NCI-H748 (cell line): ENCODE results near the gene ANO6.
"Not testable (repeated sequence)": the region's sequence is repeated elsewhere in the genome, so short reads cannot be mapped to it uniquely, and the experiment has no call there.

Experiments
- DNase-seq: peaks from one replicate; lab custom pipeline; 2025; ENCODE audit not compliant: unreplicated experiment; lab: John Stamatoyannopoulos, UW

Gene ANO6

GRCh38 chr12:45397499-45397898, 181.6 kb downstream of the ANO6 start:
- DNase-seq: not testable (repeated sequence)

- DNase-seq: no peak
Observed at GRCh38 chr12:45398552-45398951, 182.7 kb downstream of the ANO6 start.

GRCh38 chr12:45400991-45401390, 185.1 kb downstream of the ANO6 start:
- no peak for DNase-seq

- peak; percentile 19 for DNase-seq
Observed at GRCh38 chr12:45402288-45402687, 186.4 kb downstream of the ANO6 start.

GRCh38 chr12:45406988-45407850, 191.3 kb downstream of the ANO6 start:
- no peak for DNase-seq

DNA sequence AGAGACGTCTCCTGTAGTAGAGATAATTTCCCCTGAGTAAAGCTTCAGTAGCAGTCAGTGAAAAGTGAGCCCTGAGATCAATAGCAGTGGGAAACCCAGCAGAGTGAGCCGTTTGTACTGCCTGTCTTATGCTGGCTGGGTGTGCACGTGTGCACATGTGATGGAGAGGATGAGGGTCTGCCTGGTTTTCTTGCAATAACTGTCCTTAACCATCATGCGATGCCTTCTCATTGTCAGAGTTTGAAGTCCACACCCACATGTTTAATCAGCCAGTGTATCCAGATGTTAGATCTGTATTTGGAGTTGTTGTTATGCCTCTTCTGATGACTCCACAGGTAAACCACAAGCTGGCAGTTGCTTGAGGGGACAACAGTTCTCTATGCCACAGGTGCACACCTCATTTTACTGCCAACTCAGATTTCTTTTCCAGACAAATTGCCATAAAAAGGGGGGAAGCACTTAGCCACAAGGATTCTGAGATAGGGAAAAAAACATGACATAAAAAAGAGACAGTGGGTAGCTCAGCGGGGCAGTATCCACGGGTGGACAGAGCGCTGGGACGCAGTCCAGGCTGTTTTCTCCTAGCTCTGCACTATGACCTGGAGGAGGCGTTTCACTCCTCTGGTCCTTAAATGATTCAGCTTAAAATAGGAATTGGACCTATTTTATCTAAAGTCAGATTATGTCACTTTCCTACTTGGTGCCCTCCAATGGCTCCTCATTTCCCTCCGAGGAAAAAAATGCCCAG, 192.3 kb downstream of the ANO6 start:
- no peak for DNase-seq

GRCh38 chr12:45408729-45409114, 192.8 kb downstream of the ANO6 start:
- DNase-seq: no peak

DNA sequence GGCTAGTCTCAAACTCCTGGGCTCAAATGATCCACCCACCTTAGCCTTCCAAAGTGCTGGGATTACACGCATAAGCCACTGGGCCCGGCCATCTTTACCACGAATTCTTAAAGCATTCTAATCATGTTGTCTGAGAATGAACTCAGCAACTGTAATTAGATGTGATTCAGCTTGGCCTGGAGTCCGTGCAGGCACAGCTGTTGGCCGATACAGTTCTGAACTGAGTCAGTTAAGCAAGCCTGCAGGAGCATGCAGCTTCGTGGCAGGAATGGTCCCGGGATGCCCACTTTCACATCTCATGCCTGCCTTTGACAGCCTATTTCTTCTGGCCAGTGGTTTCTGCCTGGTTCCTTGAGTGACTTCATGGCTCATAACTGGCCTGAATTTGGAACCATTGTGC, 194.1 kb downstream of the ANO6 start:
- DNase-seq: no peak

DNA sequence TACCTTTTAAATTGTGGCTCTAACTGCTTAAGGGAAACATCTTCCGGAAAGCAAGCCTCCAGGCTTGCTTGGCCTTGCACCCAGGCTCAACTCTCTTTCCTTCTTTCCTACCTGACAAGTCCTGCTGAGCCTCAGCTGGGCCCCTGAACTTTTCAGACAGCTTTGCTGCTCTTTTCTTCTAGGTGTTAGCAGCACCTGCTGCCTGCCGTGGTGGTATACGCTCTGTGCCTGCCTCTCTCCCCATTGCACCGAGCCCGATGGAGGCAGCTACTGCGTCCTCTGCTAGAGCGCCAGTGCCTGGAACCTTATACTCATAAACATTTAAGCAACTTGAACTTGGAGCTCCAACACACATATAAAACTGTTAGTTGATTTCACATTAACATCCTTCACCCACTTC, 195.7 kb downstream of the ANO6 start:
- no peak for DNase-seq

- DNase-seq: no peak
Observed at GRCh38 chr12:45415393-45415817, 199.5 kb downstream of the ANO6 start.

DNA sequence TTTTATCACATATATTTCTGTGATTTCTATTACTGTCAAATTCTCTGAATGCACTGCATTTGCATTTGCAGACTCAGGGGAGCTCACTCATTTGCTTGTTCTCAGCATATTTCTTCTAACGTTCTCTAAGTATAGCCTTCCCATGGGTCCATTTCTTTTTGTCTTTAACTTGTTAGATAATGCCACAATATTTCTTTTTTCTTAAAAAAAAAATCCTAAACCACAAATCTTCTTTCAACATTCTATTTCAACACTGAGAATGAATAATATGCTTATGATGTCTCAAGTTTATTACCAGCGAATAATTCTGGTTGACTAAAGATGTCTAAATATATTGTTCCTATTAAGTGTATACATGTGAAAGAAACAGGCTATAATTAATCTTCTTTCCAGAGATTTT, 200.2 kb downstream of the ANO6 start:
- no peak for DNase-seq

GRCh38 chr12:45418520-45418919, 202.6 kb downstream of the ANO6 start:
- DNase-seq: no peak

DNA sequence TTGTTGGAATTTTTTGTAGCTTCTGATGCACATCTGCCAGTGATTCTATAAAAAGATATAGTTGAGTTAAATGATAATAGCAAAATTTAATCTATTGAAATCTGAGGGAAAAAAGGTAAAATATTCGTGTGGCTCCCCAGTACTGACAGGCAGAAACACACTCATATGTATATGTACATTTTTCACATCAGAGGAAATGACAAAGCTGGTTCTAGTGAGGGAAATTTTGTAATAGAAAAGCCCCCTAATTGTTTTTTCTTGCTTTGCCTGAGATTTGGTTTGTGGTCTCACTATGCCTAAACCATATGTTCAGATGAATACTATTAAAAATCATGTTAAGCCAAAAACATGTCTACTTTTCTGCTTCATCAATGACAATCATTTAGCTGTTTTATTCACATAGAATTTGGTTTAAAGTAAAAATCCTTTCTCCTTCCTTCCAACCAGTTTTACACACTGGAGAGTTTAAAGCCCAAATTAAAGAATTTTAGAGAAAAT, 203.5 kb downstream of the ANO6 start:
- DNase-seq: no peak

DNA sequence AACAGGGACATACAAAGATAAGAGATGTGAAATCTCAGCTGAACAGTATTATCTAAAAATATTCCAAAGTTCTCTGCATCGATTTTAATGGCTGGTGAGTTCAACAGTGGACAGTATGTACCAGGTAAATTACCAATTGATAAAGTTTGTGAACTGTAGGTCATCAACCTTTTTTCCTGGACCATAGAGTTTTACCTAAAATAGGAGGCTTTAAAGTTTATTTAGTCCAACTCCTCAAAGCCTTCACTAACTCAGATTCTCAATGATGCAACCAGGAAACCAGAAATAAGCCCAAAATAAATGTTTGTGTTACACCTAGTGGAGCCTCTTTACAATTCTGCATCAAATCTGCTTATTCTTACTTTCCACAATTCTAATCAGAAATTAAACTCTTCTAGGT, 205.8 kb downstream of the ANO6 start:
- DNase-seq: no peak

- no peak for DNase-seq
Observed at GRCh38 chr12:45423931-45424330, 208.0 kb downstream of the ANO6 start.

GRCh38 chr12:45425426-45425825, 209.5 kb downstream of the ANO6 start:
- DNase-seq: no peak

- DNase-seq: no peak
Observed at GRCh38 chr12:45426294-45426693, 210.4 kb downstream of the ANO6 start.

- no peak for DNase-seq
Observed at GRCh38 chr12:45427042-45427441, 211.1 kb downstream of the ANO6 start.

GRCh38 chr12:45429831-45430230, 213.9 kb downstream of the ANO6 start:
- no peak for DNase-seq

- DNase-seq: no peak
Observed at GRCh38 chr12:45431126-45431525, 215.2 kb downstream of the ANO6 start.

DNA sequence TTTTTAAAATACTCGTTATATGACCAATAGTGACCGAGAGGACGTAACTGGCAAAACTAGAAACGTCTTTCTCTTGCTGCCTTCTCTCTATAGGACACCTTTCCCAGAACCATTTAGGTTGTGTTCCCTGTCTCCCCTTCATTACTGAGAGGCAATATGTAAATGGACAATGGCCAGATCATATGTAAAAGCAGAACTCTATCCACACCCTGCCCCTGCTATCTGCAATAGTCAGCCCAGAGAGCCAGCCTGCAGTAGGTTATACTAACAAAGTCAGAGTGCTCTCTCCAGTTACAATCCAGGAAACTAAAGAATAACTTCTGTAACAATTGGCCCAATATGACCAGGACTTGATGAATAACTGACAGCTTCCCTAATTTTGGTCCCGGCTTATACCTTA, 216.8 kb downstream of the ANO6 start:
- DNase-seq: no peak

DNA sequence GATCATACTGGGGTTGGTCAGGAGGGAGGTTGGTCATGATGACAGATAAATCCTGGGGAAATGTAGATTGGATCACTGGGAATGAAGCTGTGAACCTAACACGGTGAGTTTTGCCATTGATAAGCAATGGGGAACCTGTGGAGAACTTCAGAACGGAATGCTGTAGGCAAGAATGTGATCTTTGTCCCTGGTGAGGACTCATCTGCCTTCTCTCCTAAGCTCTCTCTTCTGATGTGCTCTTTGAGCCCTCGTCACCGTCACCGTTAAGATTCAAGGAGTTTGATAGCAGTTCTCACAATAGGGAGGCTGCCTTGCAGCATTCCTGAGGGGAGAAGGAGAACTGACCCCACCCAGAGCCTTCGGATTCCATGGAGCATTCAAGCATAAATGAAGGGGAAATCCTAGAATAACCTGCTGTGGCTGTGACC, 217.6 kb downstream of the ANO6 start:
- DNase-seq: no peak
